Endodermal cell (in vitro differentiated cells): ENCODE results near the gene RAN. TPM values are rescaled to one million over a fixed set of nuclear protein-coding genes. Genes with fewer than 3 reads are reported as not detected.

Experiments used
- DNase-seq: peaks from one replicate; pipeline ENCODE4 v3.0.0-alpha.2; 2017
- H3K27ac ChIP-seq: 2 replicates; pipeline ENCODE4 v1.5.1; 2013; ENCODE audit warnings: mild to moderate bottlenecking, low read depth, low read length, moderate library complexity
- H3K27me3 ChIP-seq: 2 replicates; pipeline ENCODE4 v1.6.1; 2013; ENCODE audit warnings: mild to moderate bottlenecking, low read length, moderate library complexity; ENCODE audit not compliant: insufficient read depth, control insufficient read depth, poor library complexity, severe bottlenecking
- H3K36me3 ChIP-seq: 2 replicates; pipeline ENCODE4 v1.7.0; 2013; ENCODE audit warnings: mild to moderate bottlenecking, low read length, moderate library complexity; ENCODE audit not compliant: control insufficient read depth, insufficient read depth
- H3K4me1 ChIP-seq: one replicate; pipeline ENCODE4 v1.7.0; 2013; ENCODE audit warnings: low read length; ENCODE audit not compliant: control insufficient read depth, insufficient read depth
- H3K4me3 ChIP-seq: 2 replicates; pipeline ENCODE4 v1.5.1; 2013; ENCODE audit warnings: mild to moderate bottlenecking, low read length, moderate library complexity
- H3K9ac ChIP-seq: 2 replicates; pipeline ENCODE4 v1.6.1; 2013; ENCODE audit warnings: mild to moderate bottlenecking, low read length, moderate library complexity; ENCODE audit not compliant: poor library complexity, severe bottlenecking; ENCODE audit errors: extremely low read depth
- H3K9me3 ChIP-seq: 2 replicates; pipeline ENCODE4 v1.6.1; 2013; ENCODE audit warnings: mild to moderate bottlenecking, low read length, moderate library complexity; ENCODE audit not compliant: control insufficient read depth
- H3K27ac Mint-ChIP-seq: 2 replicates; pipeline ENCODE4 v1.8.0; 2020; ENCODE audit warnings: mixed read lengths
- H3K27me3 Mint-ChIP-seq: 2 replicates; pipeline ENCODE4 v1.8.0; 2021; ENCODE audit warnings: mild to moderate bottlenecking, mixed read lengths; ENCODE audit not compliant: insufficient read depth
- H3K36me3 Mint-ChIP-seq: 2 replicates; pipeline ENCODE4 v1.8.0; 2020; ENCODE audit warnings: low read depth, mixed read lengths
- H3K4me1 Mint-ChIP-seq: 2 replicates; pipeline ENCODE4 v1.8.0; 2020; ENCODE audit warnings: mixed read lengths
- H3K4me3 Mint-ChIP-seq: 2 replicates; pipeline ENCODE4 v1.8.0; 2020; ENCODE audit warnings: mild to moderate bottlenecking, moderate library complexity, mixed read lengths
- H3K9me3 Mint-ChIP-seq: 2 replicates; pipeline ENCODE4 v1.8.0; 2020; ENCODE audit warnings: mild to moderate bottlenecking, mixed read lengths
- CTCF ChIP-seq: fragments of 200-600 bp; sonication (generic); conservative IDR thresholded peaks from 2 replicates; pipeline ENCODE4 v1.5.0; 2021; ENCODE audit warnings: antibody characterized with exemption, mild to moderate bottlenecking
- WGBS, 2 experiments: methylation state at CpG; one replicate each; pipeline versions ENCODE4 v1.1.5 to v1.1.7; 2013; ENCODE audit warnings: missing lambda C conversion rate in 2 of 2, mixed read lengths in 1 of 2; ENCODE audit not compliant: insufficient coverage in 1 of 2, insufficient read length in 1 of 2; 5-methylcytosine and 5-hydroxymethylcytosine counted together
- total RNA-seq, 2 donors: library from RNA; stranded (reverse); fragmentation: NEBNext Ultra II Directional in 1 of 2; extraction: Animal tissue kit (Norgen Biotek cat#: 25700) in 1 of 2; gene quantifications; 2 replicates in 1 of 2; 3 replicates in 1 of 2; pipeline ENCODE4 v1.2.1, GENCODE V29; 2021

The RAN gene
- total RNA-seq, 2 donors from 2014 or later, result 1,323 to 1,383 TPM

DNA sequence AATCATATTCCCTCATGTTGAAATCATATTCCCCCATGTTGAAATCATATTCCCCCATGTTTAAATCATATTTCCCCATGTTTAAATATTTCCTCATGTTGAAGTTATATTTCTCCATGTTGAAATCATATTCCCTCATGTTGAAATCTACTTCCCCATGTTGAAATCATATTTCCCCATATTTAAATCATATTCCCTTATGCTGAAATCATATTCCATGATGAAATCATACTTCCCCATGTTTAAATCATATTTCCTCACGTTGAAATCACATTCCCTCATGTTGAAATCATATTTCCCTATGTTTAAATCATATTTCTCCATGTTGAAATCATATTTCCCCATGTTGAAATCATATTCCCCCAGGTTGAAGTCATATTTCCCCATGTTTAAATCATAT lies 47.2 kb downstream of the RAN start:
- no peak overlapping the region for H3K27ac Mint-ChIP-seq
- 57 to 68% methylated on average over 1 of the region's 1 CpG for WGBS, 2 experiments

GRCh38 chr12:130920119-130920703 lies 48.3 kb downstream of the RAN start:
- Histone ChIP-seq H3K4me1 (no peaks in the 10 kb centered on the region), H3K4me3 (no peak overlapping the region), H3K27ac (no peak overlapping the region), H3K36me3 (no peaks in the 10 kb centered on the region), H3K27me3 (peaks cover 5% of the 10 kb centered on the region), H3K9ac (no peak overlapping the region), H3K9me3 (no peaks in the 10 kb centered on the region)
- 91 to 92% methylated on average over 15 of the region's 15 CpGs for WGBS, 2 experiments
- no peak for TF ChIP-seq CTCF
- no peaks in the 10 kb centered on the region for H3K36me3 Mint-ChIP-seq
- H3K9me3 Mint-ChIP-seq, result peaks cover 5% of the 10 kb centered on the region
- H3K27ac Mint-ChIP-seq, result no peak overlapping the region
- no peak for DNase-seq
- H3K27me3 Mint-ChIP-seq, result peaks cover 14% of the 10 kb centered on the region
- no peak overlapping the region for H3K4me3 Mint-ChIP-seq
- H3K4me1 Mint-ChIP-seq, result no peaks in the 10 kb centered on the region

More for the DNA sequence above, 47.2 kb downstream of the RAN start:
- no peaks in the 10 kb centered on the region for H3K9me3 ChIP-seq
- no peak overlapping the region for H3K4me3 Mint-ChIP-seq
- no peaks in the 10 kb centered on the region for H3K36me3 Mint-ChIP-seq
- H3K27me3 Mint-ChIP-seq, result peaks cover 14% of the 10 kb centered on the region
- no peak overlapping the region for H3K27ac ChIP-seq
- H3K9ac ChIP-seq, result no peak overlapping the region
- H3K36me3 ChIP-seq, result no peaks in the 10 kb centered on the region
- TF ChIP-seq CTCF, result no peak
- no peaks in the 10 kb centered on the region for H3K4me1 ChIP-seq
- H3K27me3 ChIP-seq, result peaks cover 5% of the 10 kb centered on the region
- DNase-seq, result no peak
- H3K9me3 Mint-ChIP-seq, result peaks cover 5% of the 10 kb centered on the region
- H3K4me3 ChIP-seq, result no peak overlapping the region
- no peaks in the 10 kb centered on the region for H3K4me1 Mint-ChIP-seq

- WGBS, 2 experiments, result 80 to 85% methylated on average over 8 of the region's 8 CpGs
- peaks cover 14% of the 10 kb centered on the region for H3K27me3 Mint-ChIP-seq
These were observed 49.0 kb downstream of the RAN start for GRCh38 chr12:130920723-130921381.

More at GRCh38 chr12:130920723-130921381, 49.0 kb downstream of the RAN start:
- H3K9me3 Mint-ChIP-seq, result peaks cover 5% of the 10 kb centered on the region
- no peaks in the 10 kb centered on the region for H3K36me3 Mint-ChIP-seq
- TF ChIP-seq CTCF, result no peak
- H3K27me3 ChIP-seq, result peaks cover 5% of the 10 kb centered on the region
- no peak overlapping the region for H3K4me3 Mint-ChIP-seq
- no peaks in the 10 kb centered on the region for H3K4me1 ChIP-seq
- no peaks in the 10 kb centered on the region for H3K36me3 ChIP-seq
- H3K4me1 Mint-ChIP-seq, result no peaks in the 10 kb centered on the region
- no peaks in the 10 kb centered on the region for H3K9me3 ChIP-seq
- H3K27ac ChIP-seq, result no peak overlapping the region
- H3K9ac ChIP-seq, result no peak overlapping the region
- H3K27ac Mint-ChIP-seq, result no peak overlapping the region
- no peak for DNase-seq
- H3K4me3 ChIP-seq, result no peak overlapping the region
